B cell (primary cell): ENCODE results near the gene CRISPLD2. TPM values are rescaled to one million over a fixed set of nuclear protein-coding genes. Genes with fewer than 3 reads are reported as not detected.

ENCODE experiments used
- ATAC-seq: fragments of 200-7000 bp; cut with Tn5 transposase; one replicate; pipeline ENCODE4 v1.10.0; 2021; ENCODE audit warnings: low read depth, mild to moderate bottlenecking, moderate number of reproducible peaks, moderate library complexity
- CTCF ChIA-PET: fragments of 350-600 bp; sonication (Branson Sonifier 250); formaldehyde crosslinking; loops from one replicate; lab custom pipeline; 2021; ENCODE audit warnings: antibody characterized with exemption, inconsistent platforms; lab: Charles Lee
- POLR2A ChIA-PET: fragments of 350-600 bp; sonication (Branson Sonifier 250); formaldehyde crosslinking; loops from one replicate; lab custom pipeline; 2021; ENCODE audit warnings: antibody characterized with exemption; lab: Charles Lee
- DNase-seq: peaks from one replicate; pipeline ENCODE4 v3.0.0; 2013
- H2AFZ ChIP-seq: 2 replicates; pipeline ENCODE4 v1.6.1; 2012; ENCODE audit warnings: mild to moderate bottlenecking, low read depth, low read length; ENCODE audit not compliant: insufficient read depth, poor library complexity, severe bottlenecking
- H3K27ac ChIP-seq, 2 donors: 1 replicate in 1 of 2; 2 replicates in 1 of 2; pipeline ENCODE4 v1.5.1; 2012 to 2013; ENCODE audit warnings: low read length in 2 of 2, mild to moderate bottlenecking in 2 of 2, moderate library complexity in 1 of 2
- H3K27me3 ChIP-seq, 4 experiments: fragments of 200-600 bp in 1 of 4; sonication (generic) in 1 of 4; replicated peaks in 1 of 4; 1 replicate in 2 of 4; 2 replicates in 2 of 4; pipeline versions ENCODE4 v1.6.1 to v1.7.0; 2013 to 2016; ENCODE audit warnings: low read length in 3 of 4, mild to moderate bottlenecking in 2 of 4, mixed read lengths in 1 of 4, moderate library complexity in 1 of 4; ENCODE audit not compliant: insufficient read depth in 4 of 4, control insufficient read depth in 3 of 4; ENCODE audit errors: control extremely low read depth in 1 of 4
- H3K36me3 ChIP-seq, 2 experiments: replicated peaks in 1 of 2; 1 replicate in 1 of 2; 2 replicates in 1 of 2; pipeline versions ENCODE4 v1.6.1 to v1.7.1; 2013; ENCODE audit warnings: low read length in 1 of 2; ENCODE audit not compliant: insufficient read depth in 2 of 2, control insufficient read depth in 1 of 2; ENCODE audit errors: control extremely low read depth in 1 of 2, extremely low read depth in 1 of 2
- H3K4me1 ChIP-seq, 2 donors: fragments of 200-600 bp in 1 of 2; sonication (generic) in 1 of 2; 1 replicate in 1 of 2; 2 replicates in 1 of 2; pipeline versions ENCODE4 v1.5.1 to v1.6.1; 2013 to 2017; ENCODE audit warnings: low read length in 2 of 2; ENCODE audit not compliant: control insufficient read depth in 2 of 2, insufficient read depth in 2 of 2
- H3K4me2 ChIP-seq: replicated peaks from 2 replicates; pipeline ENCODE3; 2012; ENCODE audit warnings: mild to moderate bottlenecking, low read depth, low read length; ENCODE audit not compliant: poor library complexity, severe bottlenecking
- H3K4me3 ChIP-seq, 5 experiments: fragments of 200-600 bp in 1 of 5; sonication (generic) in 1 of 5; 1 replicate in 3 of 5; 2 replicates in 2 of 5; pipeline versions ENCODE4 v1.5.1 to v1.7.0; 2011 to 2016; ENCODE audit warnings: low read length in 4 of 5, mild to moderate bottlenecking in 4 of 5, low read depth in 2 of 5, control low read depth in 1 of 5, moderate library complexity in 1 of 5; ENCODE audit not compliant: insufficient read depth in 1 of 5; ENCODE audit errors: control extremely low read depth in 1 of 5, extremely low read depth in 1 of 5
- H3K79me2 ChIP-seq: fragments of 200-600 bp; sonication (generic); one replicate; pipeline ENCODE4 v1.6.0; 2016; ENCODE audit warnings: low read length; ENCODE audit not compliant: control insufficient read depth, insufficient read depth
- H3K9ac ChIP-seq: fragments of 200-600 bp; sonication (generic); 2 replicates; pipeline ENCODE4 v1.6.1; 2017; ENCODE audit warnings: mild to moderate bottlenecking, low read length, moderate library complexity
- H3K9me3 ChIP-seq, 3 donors: one replicate each; pipeline versions ENCODE4 v1.6.1 to v1.7.1; 2013; ENCODE audit warnings: low read length in 2 of 3; ENCODE audit not compliant: control insufficient read depth in 2 of 3, insufficient read depth in 1 of 3; ENCODE audit errors: control extremely low read depth in 1 of 3
- H4K20me1 ChIP-seq: 2 replicates; pipeline ENCODE4 v1.6.0; 2012; ENCODE audit warnings: mild to moderate bottlenecking, low read length; ENCODE audit not compliant: insufficient read depth, control insufficient read depth, poor library complexity, severe bottlenecking
- H3K27ac Mint-ChIP-seq: one replicate; pipeline ENCODE4 v1.8.0; 2021; ENCODE audit warnings: mixed read lengths
- H3K27me3 Mint-ChIP-seq: one replicate; pipeline ENCODE4 v1.8.0; 2021; ENCODE audit warnings: mixed read lengths
- H3K4me1 Mint-ChIP-seq: one replicate; pipeline ENCODE4 v1.8.0; 2021; ENCODE audit warnings: mixed read lengths
- H3K4me3 Mint-ChIP-seq: one replicate; pipeline ENCODE4 v1.8.0; 2021; ENCODE audit warnings: mixed read lengths
- H3K9me3 Mint-ChIP-seq: one replicate; pipeline ENCODE4 v1.8.0; 2022; ENCODE audit warnings: mixed read lengths; ENCODE audit not compliant: insufficient read depth
- CTCF ChIP-seq: fragments of 200-600 bp; IDR thresholded peaks from one replicate; pipeline ENCODE4 v1.8.0; 2022; ENCODE audit warnings: antibody characterized with exemption, mild to moderate bottlenecking
- EZH2 ChIP-seq: IDR thresholded peaks from 2 replicates; pipeline ENCODE4 v1.6.1; 2012; ENCODE audit warnings: borderline replicate concordance, low read depth, mild to moderate bottlenecking, moderate library complexity, low read length; ENCODE audit not compliant: insufficient read depth, poor library complexity, severe bottlenecking
- WGBS: methylation state at CpG from one replicate; pipeline ENCODE4 v1.1.5; 2013; ENCODE audit warnings: missing lambda C conversion rate; ENCODE audit not compliant: insufficient coverage; 5-methylcytosine and 5-hydroxymethylcytosine counted together
- intact Hi-C: fragments of 100-400 bp; cut with micrococcal nuclease; formaldehyde crosslinking; loops from one replicate; pipeline ENCODE4 v1.10.0; 2022
- polyA plus RNA-seq: library from polyadenylated mRNA; depleted of rRNA; stranded (reverse); fragments of >200 nt; gene quantifications from 2 replicates; pipeline ENCODE4 v1.2.3, GENCODE V29; 2012
- total RNA-seq, 2 donors: library from RNA; stranded (reverse); fragments of 120-200 nt in 1 of 2; gene quantifications; 1 replicate in 1 of 2; 2 replicates in 1 of 2; pipeline versions ENCODE4 v1.2.3 to v1.2.4, GENCODE V29; 2013 to 2022

Gene CRISPLD2
- total and polyA plus RNA-seq, 2 donors (not counting 1 experiment from before 2014, with no cell fraction given) = 0.25 to 0.37 TPM

GRCh38 chr16:84841787-84842300 is 22.1 kb downstream of the CRISPLD2 start:
- Histone ChIP-seq H3K79me2 (no peaks in the 10 kb centered on the region), H3K27me3 (peaks cover 0 to 2% (median 0%) of the 10 kb centered on the region in 4 experiments), H3K4me1 (no peaks in the 10 kb centered on the region), H3K4me3 (no peak overlapping the region), H2AFZ (no peak overlapping the region), H3K9ac (no peak overlapping the region), H3K36me3 (no peaks in the 10 kb centered on the region), H3K27ac (no peak overlapping the region), H4K20me1 (no peaks in the 10 kb centered on the region), H3K9me3 (no peaks in the 10 kb centered on the region), H3K4me2 (no peak overlapping the region)
- Mint-ChIP-seq H3K27me3 (peaks cover 32% of the 10 kb centered on the region), H3K4me3 (no peak overlapping the region), H3K9me3 (no peaks in the 10 kb centered on the region), H3K4me1 (no peaks in the 10 kb centered on the region), H3K27ac (no peak overlapping the region)
- POLR2A ChIA-PET = no interaction called here
- DNase-seq = no peak
- intact Hi-C loops = no loop called here
- CTCF ChIA-PET = no interaction called here
- TF ChIP-seq EZH2 = no peak
- no peak for TF ChIP-seq CTCF
- ATAC-seq = no peak
- 20% methylated on average over 15 of the region's 18 CpGs for WGBS

GRCh38 chr16:84842516-84843148 is 22.8 kb downstream of the CRISPLD2 start:
- ChIA-PET POLR2A (no interaction called here), CTCF (no interaction called here)
- WGBS = 91% methylated on average over 17 of the region's 18 CpGs
- no peak for TF ChIP-seq EZH2
- no peak for TF ChIP-seq CTCF
- Mint-ChIP-seq H3K4me3 (no peak overlapping the region), H3K27me3 (peaks cover 34% of the 10 kb centered on the region), H3K27ac (no peak overlapping the region), H3K9me3 (no peaks in the 10 kb centered on the region), H3K4me1 (no peaks in the 10 kb centered on the region)
- ATAC-seq (no peak), DNase-seq (no peak)
- no peaks in the 10 kb centered on the region for H3K9me3 ChIP-seq
- intact Hi-C loops = no loop called here
- no peak overlapping the region for H3K27ac ChIP-seq
- H2AFZ ChIP-seq = no peak overlapping the region
- no peak overlapping the region for H3K4me3 ChIP-seq
- no peaks in the 10 kb centered on the region for H3K79me2 ChIP-seq
- H3K4me1 ChIP-seq = no peaks in the 10 kb centered on the region
- H3K9ac ChIP-seq = no peak overlapping the region
- peaks cover 0 to 2% (median 0%) of the 10 kb centered on the region in 4 experiments for H3K27me3 ChIP-seq
- H3K4me2 ChIP-seq = no peak overlapping the region
- no peaks in the 10 kb centered on the region for H4K20me1 ChIP-seq
- H3K36me3 ChIP-seq = no peaks in the 10 kb centered on the region
